DMS53 (cell line): ENCODE results near the gene GABRB1.

Experiments used
- DNase-seq: peaks from one replicate; lab custom pipeline; 2025; lab: John Stamatoyannopoulos, UW

GABRB1 gene

DNA sequence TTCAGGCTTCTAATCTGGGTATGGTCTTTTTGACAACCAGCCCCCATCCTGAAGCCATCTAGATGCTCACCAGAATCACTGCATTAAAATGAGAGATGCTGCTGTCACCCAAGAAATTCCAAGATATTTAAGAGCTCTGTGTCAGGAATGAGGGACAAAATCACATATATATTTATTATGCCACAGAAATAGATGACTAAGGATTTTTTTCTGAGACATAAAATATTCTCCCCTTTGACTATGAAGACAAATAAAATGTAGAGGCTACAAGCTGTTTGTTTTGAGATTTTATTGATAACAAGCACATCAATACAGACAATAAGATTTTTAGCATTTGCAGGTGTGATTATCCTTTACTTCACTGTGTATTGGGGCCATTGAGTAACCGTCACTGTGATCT is 354.8 kb downstream of the GABRB1 start:
- no peak for DNase-seq

DNA sequence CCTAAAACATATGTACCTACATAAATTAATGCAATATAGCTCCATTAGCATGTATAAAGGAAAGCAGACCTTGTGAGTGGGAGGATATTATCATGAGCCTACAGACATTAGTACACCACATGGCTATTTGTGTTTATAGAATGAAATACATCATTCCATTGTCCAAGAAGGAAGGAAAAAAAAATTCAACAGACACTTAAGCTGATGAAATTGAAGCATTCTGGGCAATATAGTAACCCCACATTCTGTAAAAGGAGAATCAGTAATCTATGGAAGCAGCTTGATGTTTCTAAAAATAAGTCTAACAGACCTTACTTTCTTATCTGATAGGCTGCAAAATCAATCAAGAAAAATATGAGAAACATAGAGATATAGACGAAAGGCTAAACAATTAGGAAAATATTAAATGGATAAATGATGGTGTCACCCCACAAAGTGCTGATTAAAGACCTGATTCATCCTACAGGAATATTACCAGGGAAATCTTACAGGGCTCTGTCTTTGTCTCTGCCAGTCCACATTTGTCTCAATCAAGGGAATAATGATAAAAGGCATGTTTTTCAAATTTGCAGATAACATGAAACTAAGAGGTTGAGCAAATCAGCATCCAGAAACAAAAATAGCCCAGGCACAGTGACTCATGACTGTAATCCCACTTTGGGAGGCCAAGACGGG is 355.3 kb downstream of the GABRB1 start:
- DNase-seq: no peak

DNA sequence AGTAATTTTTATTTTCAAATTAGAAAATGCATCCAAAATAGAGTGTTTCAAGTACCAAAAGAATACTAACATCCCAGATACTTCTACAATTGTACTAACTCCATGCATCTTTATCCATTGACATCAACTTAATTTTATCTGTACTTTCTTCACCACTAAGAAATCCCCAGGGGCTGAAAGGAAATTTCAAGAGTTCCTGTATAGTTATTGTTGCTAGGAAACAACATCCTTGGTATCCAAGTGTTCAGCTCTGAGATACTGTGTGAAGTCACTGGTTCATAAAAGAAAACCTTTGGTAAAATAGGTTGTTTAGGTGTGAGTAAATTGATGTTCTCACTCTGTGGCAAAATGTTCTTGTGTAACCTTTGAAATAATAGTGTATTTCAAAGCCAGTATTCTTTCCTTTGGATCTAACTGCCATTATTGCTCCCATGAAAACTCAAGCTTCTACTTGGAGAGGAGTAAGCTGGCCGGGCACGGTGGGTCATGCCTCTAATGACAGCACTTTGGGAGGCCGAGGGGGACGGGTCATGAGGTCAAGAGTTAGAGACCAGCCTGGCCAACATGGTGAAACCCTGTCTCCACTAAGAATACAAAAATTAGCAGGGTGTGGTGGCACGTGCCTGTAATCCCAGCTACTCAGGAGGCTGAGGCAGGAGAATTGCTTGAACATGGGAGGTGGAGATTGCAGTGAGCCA is 359.2 kb downstream of the GABRB1 start:
- DNase-seq: no peak

DNA sequence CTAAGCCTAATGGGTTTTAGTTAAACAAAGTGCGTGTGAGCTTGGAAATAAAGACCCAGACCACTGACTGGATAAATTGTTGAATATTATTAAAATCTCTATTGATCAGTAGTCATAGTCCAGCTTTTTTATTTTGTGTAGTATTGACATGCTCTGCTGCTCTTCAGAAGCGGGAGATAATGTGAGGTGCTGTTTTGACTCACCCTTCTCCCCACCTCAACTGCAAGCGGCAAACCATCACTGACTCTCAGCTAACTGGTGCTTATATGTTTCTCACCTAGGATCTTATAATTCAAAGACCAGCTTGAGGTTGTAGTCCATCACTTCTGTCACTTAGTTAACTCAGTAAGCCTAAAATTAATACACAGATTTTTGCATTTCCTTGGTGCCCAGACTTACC is 359.9 kb downstream of the GABRB1 start:
- no peak for DNase-seq

DNA sequence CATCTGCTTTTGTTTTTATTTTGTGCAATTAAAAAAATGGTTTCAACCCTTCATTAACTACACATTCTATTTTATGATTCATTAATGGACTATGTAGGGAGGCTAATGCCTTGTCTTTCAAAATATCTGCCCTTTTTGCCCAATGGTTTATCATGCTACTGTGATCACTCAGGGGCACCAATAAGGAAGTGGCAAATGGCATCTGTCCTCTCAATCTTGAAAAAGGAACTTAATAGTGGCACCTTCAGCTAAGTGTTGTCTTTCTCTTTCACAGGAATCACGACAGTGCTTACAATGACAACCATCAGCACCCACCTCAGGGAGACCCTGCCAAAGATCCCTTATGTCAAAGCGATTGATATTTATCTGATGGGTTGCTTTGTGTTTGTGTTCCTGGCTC is 375.0 kb downstream of the GABRB1 start:
- no peak for DNase-seq

DNA sequence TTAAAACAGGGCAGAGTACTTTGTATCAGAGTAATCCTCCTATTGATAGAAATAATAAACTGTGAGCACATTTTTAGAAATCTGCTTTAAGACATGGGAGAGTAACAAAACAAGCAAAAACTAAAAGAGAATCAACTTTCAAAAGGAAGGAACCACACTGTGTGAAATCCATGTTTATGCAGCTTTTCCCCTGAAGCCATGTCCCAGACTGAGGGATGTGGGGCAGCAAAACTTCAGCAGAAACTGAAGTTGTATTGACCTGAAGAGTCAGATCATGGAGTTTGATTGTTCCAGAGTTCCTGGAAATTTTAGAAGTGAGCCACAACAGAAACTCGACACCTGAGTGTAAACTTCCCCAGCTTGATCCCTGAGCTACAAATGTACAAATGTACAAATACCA is 378.9 kb downstream of the GABRB1 start:
- DNase-seq: peak; percentile 29

DNA sequence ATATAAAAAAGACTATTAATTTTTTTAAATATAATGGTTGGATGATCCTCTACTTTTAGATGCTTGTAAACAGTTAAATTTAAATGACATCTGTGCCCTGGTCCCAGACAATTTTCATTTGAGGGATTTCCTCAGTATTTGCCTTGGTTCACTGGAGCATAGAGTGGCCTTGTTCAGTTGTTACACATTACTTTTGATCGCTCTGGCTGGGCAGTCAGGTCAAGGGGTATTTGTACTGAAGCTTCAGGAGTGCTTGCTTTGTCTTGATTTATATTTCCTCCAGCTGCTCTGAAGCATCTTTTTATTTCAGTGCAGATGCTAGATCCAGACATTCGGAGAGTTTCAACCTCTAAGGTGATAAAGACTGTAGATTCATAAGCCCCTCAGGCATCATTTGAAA is 382.2 kb downstream of the GABRB1 start:
- DNase-seq: peak; percentile 93

DNA sequence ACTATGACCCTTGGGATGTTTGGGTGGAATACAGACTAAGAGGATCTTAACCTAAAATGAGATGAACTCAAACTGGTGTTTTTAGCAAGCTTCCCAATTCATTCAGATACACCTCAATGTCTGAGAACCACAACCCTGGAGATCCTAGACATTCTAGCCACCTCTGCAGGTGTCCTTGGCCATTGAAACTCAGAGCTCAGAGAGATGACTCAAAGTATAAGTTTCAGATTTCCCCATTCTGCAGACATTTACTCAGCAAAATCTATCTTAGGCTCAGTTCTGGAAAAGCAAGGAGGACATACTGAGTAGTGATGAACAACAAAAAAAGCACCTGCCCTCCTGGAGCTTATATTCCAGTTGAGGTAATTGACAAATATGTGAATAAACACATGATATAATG is 384.4 kb downstream of the GABRB1 start:
- DNase-seq: no peak

DNA sequence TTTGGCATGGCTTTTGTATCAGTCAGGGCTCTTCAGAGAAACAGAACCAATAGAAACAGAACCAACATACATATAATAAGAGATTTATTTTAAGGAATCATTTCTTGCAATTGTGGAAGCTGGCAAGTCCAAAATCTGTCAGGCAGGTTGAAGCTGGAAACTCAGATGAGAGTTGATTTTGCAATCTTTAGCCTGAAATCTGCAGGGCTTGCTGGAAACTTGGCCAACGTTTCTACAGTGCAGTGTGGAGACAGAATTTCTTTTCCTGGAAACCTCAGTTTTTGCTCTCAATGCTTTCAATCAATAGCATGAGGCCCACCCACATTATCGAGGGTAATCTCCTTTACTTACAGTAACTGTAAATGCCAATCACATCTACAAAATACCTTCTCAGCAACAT is 386.8 kb downstream of the GABRB1 start:
- DNase-seq: no peak

DNA sequence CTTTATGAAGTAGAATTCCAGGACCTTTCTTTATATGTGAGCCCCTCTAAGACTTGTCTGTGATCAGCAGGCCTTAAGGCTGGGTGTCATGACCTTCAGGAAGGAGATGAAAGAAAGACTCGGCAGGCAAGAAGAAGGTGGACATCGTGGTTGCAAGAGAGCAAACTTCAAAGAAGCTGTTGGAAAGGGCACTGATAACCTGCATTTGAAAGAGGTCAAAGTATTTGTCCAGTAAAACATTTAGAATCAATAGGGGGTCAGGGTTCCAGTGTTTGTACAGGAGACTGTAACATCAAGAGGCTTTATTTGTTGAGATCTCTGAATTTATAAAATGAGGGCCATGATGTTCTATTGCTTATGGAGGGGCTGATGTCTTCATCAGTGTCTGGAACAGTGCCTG is 387.9 kb downstream of the GABRB1 start:
- no peak for DNase-seq

DNA sequence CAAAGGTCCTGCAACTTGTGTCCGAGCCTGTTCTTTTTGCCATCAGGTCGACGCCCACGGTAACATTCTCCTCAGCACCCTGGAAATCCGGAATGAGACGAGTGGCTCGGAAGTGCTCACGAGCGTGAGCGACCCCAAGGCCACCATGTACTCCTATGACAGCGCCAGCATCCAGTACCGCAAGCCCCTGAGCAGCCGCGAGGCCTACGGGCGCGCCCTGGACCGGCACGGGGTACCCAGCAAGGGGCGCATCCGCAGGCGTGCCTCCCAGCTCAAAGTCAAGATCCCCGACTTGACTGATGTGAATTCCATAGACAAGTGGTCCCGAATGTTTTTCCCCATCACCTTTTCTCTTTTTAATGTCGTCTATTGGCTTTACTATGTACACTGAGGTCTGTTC is 394.3 kb downstream of the GABRB1 start:
- DNase-seq: no peak

DNA sequence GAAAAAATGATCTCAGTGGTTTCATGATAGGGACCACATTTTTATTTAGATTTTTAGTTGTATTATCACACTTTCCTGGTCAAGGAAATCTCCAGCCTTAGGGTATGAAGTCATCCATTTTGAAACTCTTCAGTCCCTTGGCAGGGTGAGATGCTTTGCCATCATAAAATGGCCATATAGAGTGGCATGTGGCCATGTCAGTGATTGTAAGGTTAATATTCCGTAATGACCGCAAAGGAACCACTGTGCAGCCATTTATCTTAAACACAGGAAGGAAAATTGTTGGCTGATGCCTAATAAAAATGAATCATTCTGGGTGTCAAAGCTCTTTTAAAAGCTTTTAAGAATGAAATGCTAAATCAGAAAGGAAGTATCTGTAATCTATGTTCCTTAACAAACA is 396.6 kb downstream of the GABRB1 start:
- DNase-seq: no peak

DNA sequence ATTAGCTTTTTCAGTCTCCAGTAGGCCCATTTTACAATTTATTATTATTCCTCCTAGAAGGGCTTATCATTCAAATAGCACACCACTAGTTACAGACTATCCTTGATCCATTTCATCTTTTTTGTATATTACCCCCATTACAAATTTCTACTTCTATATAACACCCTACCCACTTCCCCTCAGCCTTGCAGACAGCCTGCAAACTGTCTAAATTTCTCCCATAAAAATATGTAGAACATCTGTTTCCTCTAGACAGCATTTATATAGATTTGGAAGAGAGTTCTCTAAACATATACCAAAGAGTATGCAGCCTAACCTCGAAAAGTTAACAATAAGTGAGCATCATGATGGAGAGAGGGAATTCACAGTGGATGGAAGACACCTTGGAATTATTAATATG is 401.4 kb downstream of the GABRB1 start:
- DNase-seq: no peak

DNA sequence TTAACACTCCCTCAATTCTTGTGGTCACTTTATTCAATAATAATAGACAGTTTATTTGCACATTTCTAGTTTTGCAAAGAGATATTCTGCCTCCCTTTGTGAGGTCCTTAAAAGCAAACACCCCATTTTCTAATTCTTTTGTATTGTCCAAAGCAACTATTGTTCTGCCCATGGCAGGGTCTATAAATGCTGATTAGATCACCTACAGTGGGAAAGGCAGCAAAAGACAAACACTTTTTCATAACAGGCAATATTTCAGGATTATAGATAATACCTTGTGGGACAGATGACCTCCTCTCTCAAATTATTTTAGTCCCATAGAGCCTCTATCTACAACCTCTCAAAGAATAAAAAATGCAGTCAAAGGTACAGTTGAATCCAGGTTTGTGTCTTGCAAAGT is 403.6 kb downstream of the GABRB1 start:
- no peak for DNase-seq

DNA sequence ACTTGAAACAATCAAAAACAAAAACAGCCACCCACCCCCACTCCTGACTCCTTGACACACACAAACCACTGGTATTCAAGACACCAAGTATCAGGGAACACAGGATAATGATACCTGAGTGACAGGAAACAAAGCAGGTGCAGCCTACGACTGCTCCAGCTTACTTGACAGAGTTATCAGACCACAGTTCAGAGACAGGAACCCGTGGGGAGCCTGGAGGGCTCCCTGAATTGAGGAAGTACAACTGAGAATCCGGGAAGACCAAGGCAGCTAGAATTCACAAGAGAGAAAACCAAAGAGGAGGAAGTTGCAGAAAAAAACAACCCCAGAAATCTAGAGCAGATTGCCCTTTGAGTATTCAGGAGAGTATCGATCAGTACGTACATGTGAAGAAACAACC is 411.6 kb downstream of the GABRB1 start:
- DNase-seq: no peak

DNA sequence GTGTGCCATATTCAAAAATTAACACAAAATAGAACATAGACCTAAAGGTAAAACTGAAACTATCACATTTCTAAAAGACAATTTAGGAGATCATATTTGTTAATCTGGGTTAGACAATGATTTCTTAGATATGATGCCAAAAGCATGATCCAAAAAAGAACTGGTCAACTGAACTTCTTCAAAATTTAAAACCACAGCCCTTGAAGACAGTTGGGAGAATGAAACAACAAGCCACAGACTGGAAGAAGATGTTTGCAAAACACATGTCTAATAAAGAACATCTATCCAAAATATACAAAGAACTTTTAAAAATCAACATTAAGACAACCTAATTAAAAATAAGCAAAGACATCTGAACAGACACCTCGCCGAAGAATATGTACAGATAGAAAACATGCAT is 412.7 kb downstream of the GABRB1 start:
- DNase-seq: no peak

DNA sequence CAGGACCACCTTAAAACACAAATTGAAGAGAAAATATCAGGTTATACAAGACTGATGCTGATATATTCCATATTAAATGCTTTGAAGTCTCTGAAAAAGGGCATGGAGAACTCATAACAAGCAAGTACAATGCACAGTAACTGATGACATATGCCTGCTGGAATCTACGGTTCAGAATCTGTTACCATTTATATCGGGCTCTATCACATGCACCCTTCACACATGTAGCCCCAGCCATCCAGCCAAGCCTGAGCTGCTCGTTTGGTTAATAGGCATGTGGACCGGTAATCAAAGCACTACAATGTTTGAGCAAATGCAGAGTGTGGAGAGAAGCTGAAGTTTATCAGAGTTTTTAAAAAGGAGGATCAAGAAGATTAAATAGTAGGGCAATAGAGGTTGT is 420.3 kb downstream of the GABRB1 start:
- DNase-seq: no peak

DNA sequence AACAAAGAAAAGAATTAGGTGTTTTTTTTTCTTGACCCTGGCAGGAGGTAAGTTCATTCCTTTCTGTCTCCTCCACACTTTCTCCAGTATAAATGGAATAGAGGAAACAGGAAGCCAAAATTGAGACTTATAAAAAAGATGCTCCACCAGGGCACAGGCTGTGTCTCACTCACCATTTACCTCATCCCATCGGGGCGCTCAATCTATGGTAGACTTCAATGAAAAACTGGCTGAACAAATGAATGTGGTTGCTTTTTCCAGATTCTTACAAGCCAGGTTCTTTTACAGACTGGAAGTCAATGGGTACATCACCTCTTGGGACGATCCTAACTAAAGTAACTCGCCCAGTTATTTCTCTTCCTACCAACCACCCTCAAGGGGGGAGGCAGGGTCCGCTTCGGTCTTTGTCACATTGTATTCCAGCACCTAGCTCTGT is 431.4 kb downstream of the GABRB1 start:
- peak; percentile 73 for DNase-seq

DNA sequence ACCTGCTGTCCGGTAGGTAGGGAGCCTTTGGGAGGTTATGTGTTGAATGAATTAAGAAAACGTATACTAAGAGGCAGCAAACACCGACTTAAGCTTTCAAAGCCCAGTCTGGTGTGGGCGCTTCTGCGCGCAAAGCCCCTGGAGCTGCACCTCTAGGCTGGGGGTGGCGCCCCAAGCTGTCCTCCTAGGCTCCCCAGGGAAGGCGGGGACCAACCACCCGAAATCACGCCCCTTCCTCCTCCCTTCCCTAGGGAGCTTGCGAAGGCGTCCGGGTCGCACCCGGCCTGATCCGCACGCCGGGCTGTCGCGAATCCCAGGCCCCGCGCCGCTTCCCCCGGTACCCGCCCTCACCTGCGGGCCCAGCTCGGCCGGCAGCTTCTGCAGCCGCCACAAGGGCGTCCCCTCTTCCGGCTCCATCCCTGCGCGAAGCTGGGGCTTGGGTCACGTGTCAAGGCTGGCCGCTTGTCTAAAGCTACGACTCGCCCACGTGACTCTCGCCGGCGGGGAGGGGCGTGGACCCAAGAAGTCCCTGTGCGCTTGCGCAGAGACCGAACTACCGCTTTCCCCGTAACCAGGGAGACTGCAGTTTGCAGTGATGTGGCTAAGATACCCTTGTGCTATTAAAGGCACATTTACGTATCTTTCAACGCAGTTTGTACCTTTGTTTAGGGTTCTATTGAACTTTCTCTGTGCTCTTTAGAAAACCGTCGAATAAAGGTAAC is 432.0 kb downstream of the GABRB1 start, which contains the start of gene COMMD8:
Gene COMMD8, minus strand, starts transcription at position 468 of the 722 bp plus-strand sequence. Its CDS starts 51 bp downstream, at position 417.
- peak; percentile 100 for DNase-seq

DNA sequence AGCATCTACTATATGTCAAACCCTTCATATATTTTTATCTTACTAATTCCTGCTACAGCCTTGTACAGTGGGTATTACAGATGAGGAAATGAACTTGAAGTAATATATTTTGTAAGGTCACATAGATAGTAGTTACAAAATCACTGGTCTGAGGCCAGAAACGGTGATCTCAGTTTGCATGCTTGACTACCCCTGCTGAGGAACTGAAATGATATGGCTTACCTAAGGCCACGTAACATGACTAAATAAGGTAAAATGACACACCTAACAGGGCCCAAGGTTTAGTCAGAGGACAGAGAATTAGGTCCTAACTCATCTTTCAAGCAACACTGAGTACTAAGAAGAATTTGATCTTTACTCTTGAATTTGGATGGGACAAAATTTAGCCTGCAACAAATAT is 433.6 kb downstream of the GABRB1 start:
- DNase-seq: peak; percentile 25

DNA sequence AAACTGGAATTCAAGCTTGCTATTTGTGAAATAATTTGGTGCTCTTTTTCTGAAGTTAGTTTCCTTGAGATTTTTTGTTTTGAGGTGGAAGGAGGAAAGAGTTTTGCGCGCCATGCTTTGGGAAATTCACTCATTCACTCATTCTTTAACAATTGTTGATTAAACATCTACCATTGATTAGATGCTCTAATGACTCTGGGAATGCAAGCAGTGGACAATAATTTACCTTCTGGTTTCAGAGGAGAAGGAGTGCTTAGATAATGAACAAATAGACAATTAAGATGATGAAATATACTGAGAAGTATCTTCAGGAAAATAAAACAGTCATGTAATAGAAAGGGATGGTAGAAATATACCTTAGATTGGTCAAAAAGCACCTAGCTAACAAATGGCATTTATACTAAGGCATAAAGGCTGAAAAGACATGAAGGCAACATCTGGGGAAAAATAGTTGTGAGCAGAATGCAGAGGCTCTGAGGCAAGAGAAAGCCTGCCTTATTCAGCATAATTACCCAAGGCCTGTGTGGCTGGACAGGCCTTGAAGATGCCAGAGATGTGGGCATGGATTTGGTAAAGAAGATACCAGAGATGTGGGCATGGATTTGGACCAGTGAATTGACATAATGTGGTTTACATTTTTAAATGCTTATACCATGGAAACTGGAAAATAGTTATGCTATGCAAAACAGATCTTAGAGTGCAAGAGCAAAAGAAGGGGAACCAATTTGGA is 434.9 kb downstream of the GABRB1 start:
- DNase-seq: no peak

DNA sequence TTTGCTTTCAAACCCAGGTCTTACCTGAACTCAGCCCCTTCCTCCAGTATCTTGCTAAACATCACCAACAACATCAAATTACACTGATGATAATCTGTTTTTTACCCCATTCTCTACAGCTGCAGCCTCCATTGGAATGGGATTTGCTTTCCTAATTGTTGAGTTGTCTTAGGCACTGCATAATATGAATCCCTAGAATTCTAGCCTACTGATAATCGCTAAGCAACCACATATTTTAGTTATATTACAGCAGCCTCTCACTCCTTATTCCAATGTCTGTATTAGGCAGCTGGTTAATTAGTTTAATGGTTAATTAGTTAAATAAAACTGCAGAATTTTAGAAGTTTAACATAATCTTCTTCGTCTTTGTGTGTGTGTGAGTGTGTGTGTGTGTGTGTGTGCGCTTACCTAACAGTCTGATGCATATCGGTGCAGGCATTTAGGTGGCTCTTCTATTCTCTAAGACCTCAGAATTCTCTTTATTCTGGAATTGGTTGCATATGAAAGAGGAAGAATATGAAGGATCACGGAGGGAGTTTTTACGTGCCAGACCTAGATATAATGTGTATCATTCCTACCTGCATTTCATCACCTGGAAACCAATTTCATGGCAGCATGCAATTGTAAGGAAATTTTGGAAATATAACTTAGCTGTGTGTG is 437.5 kb downstream of the GABRB1 start:
- no peak for DNase-seq
